SU-DHL-6 (cell line): ENCODE measurements around the gene CDKL1.

Experiments used
- CTCF ChIP-seq: fragments of 200-600 bp; sonication (generic); IDR thresholded peaks from one replicate; pipeline ENCODE4 v1.5.1; 2017; ENCODE audit warnings: antibody characterized with exemption, mild to moderate bottlenecking, low read length, moderate library complexity; ENCODE audit not compliant: insufficient read depth, poor library complexity, severe bottlenecking
- EZH2phosphoT487 ChIP-seq: fragments of 200-600 bp; sonication (generic), shearing (Covaris generic); conservative IDR thresholded peaks from 2 replicates; pipeline ENCODE4 v1.6.1; 2018; ENCODE audit warnings: mild to moderate bottlenecking, antibody characterized with exemption, low read length, moderate library complexity, mixed read lengths

- no peak for TF ChIP-seq CTCF
- TF ChIP-seq EZH2phosphoT487 = no peak
These were observed 37.8 kb upstream of the CDKL1 start for GRCh38 chr14:50434528-50434927.
